PC-3 (cell line): ENCODE results near the gene FBXL12.

Experiments used
- EZH2 ChIP-seq: fragments of 300-600 bp; sonication (generic); IDR thresholded peaks from one replicate; pipeline ENCODE4 v1.6.1; 2017; ENCODE audit warnings: antibody characterized with exemption, mild to moderate bottlenecking, low read length; ENCODE audit not compliant: unreplicated experiment
- TF ChIP-seq, protein P1 (sequence below): fragments of 300-600 bp; sonication (generic); conservative IDR thresholded peaks from 2 replicates; pipeline ENCODE4 v1.5.1; 2017; ENCODE audit warnings: antibody characterized with exemption, low read depth, mild to moderate bottlenecking, low read length

DNA sequence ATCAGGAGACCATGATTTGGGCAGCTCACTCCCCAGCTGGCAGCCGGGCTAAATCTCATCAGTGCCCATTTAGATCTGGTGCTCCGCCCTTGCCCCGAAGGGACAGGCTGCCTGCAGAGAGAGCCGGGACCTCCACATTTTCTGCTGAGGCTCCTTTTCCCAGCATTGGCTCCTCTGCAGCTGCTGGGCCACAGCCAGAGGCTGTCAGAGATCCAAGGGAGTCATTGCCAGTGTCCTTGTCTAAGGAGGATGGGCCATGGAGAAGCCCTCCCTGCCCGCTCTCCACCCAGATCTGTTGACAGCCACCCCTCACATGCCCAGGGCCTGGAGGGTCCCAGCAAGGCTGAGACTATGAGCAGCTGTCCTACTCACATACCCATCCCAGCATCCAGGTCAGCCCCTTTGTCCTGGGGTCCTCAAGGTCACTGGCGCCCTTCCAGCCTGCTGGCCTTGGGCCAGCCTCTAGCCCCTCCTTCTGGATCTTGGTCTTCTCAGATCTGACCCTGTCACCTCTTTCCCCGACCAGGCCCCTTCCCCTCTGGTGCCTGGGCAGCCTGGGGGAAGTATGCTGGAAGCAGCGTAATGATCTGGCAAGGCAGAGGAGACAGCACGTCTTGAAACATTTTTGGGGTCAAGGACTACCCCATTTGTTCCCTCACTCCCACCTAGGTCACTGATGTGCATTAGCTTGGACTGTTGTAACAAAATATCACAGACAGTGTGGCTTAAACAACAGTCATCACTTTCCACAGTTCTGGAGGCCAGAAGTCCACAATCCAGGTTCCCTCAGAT is 24.2 kb upstream of the FBXL12 start:
- TF ChIP-seq, protein P1, sequence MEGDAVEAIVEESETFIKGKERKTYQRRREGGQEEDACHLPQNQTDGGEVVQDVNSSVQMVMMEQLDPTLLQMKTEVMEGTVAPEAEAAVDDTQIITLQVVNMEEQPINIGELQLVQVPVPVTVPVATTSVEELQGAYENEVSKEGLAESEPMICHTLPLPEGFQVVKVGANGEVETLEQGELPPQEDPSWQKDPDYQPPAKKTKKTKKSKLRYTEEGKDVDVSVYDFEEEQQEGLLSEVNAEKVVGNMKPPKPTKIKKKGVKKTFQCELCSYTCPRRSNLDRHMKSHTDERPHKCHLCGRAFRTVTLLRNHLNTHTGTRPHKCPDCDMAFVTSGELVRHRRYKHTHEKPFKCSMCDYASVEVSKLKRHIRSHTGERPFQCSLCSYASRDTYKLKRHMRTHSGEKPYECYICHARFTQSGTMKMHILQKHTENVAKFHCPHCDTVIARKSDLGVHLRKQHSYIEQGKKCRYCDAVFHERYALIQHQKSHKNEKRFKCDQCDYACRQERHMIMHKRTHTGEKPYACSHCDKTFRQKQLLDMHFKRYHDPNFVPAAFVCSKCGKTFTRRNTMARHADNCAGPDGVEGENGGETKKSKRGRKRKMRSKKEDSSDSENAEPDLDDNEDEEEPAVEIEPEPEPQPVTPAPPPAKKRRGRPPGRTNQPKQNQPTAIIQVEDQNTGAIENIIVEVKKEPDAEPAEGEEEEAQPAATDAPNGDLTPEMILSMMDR, result no peak
- TF ChIP-seq EZH2, result no peak
